Liver (tissue), 9 donors: ENCODE results near the gene AP3B1. TPM values are rescaled to one million over a fixed set of nuclear protein-coding genes. Genes with fewer than 3 reads are reported as not detected.

ENCODE experiments used
- DNase-seq: peaks from one replicate; pipeline ENCODE4 v3.0.0-alpha.2; 2017; ENCODE audit warnings: low spot score
- H3K27ac ChIP-seq, 2 donors: one replicate each; pipeline ENCODE4 v1.7.0; 2013; ENCODE audit warnings: inconsistent platforms in 2 of 2, low read length in 2 of 2, control low read depth in 1 of 2, low read depth in 1 of 2, mild to moderate bottlenecking in 1 of 2
- H3K27me3 ChIP-seq, 4 donors: one replicate each; pipeline versions ENCODE4 v1.6.1 to v1.7.0; 2013; ENCODE audit warnings: low read length in 3 of 4, inconsistent platforms in 1 of 4, mild to moderate bottlenecking in 1 of 4, moderate library complexity in 1 of 4; ENCODE audit not compliant: control insufficient read depth in 4 of 4, insufficient read depth in 4 of 4
- H3K36me3 ChIP-seq, 4 donors: one replicate each; pipeline versions ENCODE4 v1.6.1 to v1.7.0; 2013; ENCODE audit warnings: low read length in 3 of 4, mild to moderate bottlenecking in 3 of 4, low read depth in 1 of 4, moderate library complexity in 1 of 4; ENCODE audit not compliant: control insufficient read depth in 4 of 4, insufficient read depth in 3 of 4
- H3K4me1 ChIP-seq, 4 donors: one replicate each; pipeline versions ENCODE4 v1.6.1 to v1.7.0; 2013; ENCODE audit warnings: low read length in 3 of 4, mild to moderate bottlenecking in 3 of 4, moderate library complexity in 1 of 4; ENCODE audit not compliant: control insufficient read depth in 4 of 4, insufficient read depth in 4 of 4
- H3K4me3 ChIP-seq, 3 donors: one replicate each; pipeline versions ENCODE4 v1.6.1 to v1.7.0; 2013; ENCODE audit warnings: low read length in 3 of 3, control low read depth in 1 of 3, low read depth in 1 of 3, mild to moderate bottlenecking in 1 of 3
- H3K9ac ChIP-seq, 2 donors: one replicate each; pipeline ENCODE4 v1.7.0; 2013; ENCODE audit warnings: low read length in 2 of 2, mild to moderate bottlenecking in 2 of 2, moderate library complexity in 2 of 2, control low read depth in 1 of 2, low read depth in 1 of 2
- H3K9me3 ChIP-seq, 4 donors: one replicate each; pipeline versions ENCODE4 v1.6.1 to v1.7.0; 2013; ENCODE audit warnings: low read length in 3 of 4; ENCODE audit not compliant: control insufficient read depth in 4 of 4
- CTCF ChIP-seq: fragments of 150-350 bp; IDR thresholded peaks from 2 replicates; pipeline ENCODE4 v1.5.1; 2017; ENCODE audit warnings: improper control_type of control experiment, low read depth, low read length; ENCODE audit not compliant: missing input control
- EGR1 ChIP-seq, 2 donors: IDR thresholded peaks; 2 replicates each; pipeline ENCODE4 v1.6.1; 2016 to 2018; ENCODE audit warnings: antibody characterized with exemption in 2 of 2, low read depth in 2 of 2
- FOXA1 ChIP-seq: IDR thresholded peaks from 2 replicates; pipeline ENCODE4 v1.6.1; 2016; ENCODE audit warnings: antibody characterized with exemption
- FOXA2 ChIP-seq: IDR thresholded peaks from 2 replicates; pipeline ENCODE4 v1.6.1; 2016; ENCODE audit warnings: antibody characterized with exemption
- GABPA ChIP-seq, 2 donors: IDR thresholded peaks in 1 of 2; conservative IDR thresholded peaks in 1 of 2; 2 replicates each; pipeline ENCODE4 v1.6.1; 2016; ENCODE audit warnings: antibody characterized with exemption in 2 of 2, mild to moderate bottlenecking in 1 of 2, moderate library complexity in 1 of 2
- HNF4A ChIP-seq, 2 donors: conservative IDR thresholded peaks; 2 replicates each; pipeline ENCODE4 v1.6.1; 2016; ENCODE audit warnings: antibody characterized with exemption in 2 of 2, mild to moderate bottlenecking in 2 of 2
- HNF4G ChIP-seq: IDR thresholded peaks from 2 replicates; pipeline ENCODE4 v1.6.1; 2016; ENCODE audit warnings: antibody characterized with exemption
- JUND ChIP-seq, 2 donors: IDR thresholded peaks; 2 replicates each; pipeline ENCODE4 v1.6.1; 2016; ENCODE audit warnings: antibody characterized with exemption in 2 of 2
- MAX ChIP-seq: IDR thresholded peaks from 2 replicates; pipeline ENCODE4 v1.6.1; 2016; ENCODE audit warnings: antibody characterized with exemption
- NR2F2 ChIP-seq: IDR thresholded peaks from 2 replicates; pipeline ENCODE4 v1.6.1; 2016; ENCODE audit warnings: antibody characterized with exemption
- RAD21 ChIP-seq, 2 donors: IDR thresholded peaks; 2 replicates each; pipeline ENCODE4 v1.6.1; 2016; ENCODE audit warnings: antibody characterized with exemption in 2 of 2, mild to moderate bottlenecking in 2 of 2
- REST ChIP-seq: IDR thresholded peaks from 2 replicates; pipeline ENCODE4 v1.6.1; 2016; ENCODE audit warnings: antibody characterized with exemption, mild to moderate bottlenecking
- TAF1 ChIP-seq: conservative IDR thresholded peaks from 2 replicates; pipeline ENCODE4 v1.6.1; 2016; ENCODE audit warnings: antibody characterized with exemption, mild to moderate bottlenecking
- ZBTB33 ChIP-seq: IDR thresholded peaks from 2 replicates; pipeline ENCODE4 v1.6.1; 2016; ENCODE audit warnings: antibody characterized with exemption
- WGBS: extraction: QIAGEN DNeasy Blood & Tissue Kit; methylation state at CpG from one replicate; pipeline ENCODE4 v1.1.7; 2013; 5-methylcytosine and 5-hydroxymethylcytosine counted together
- polyA plus RNA-seq, 2 donors: library from polyadenylated mRNA; stranded (reverse) in 1 of 2; unstranded in 1 of 2; fragments of 200-250 nt in 1 of 2; fragments of >200 nt in 1 of 2; fragmentation: Nextera tagmentation in 1 of 2; extraction: Ambion mirVana in 1 of 2; gene quantifications; one replicate each; pipeline versions ENCODE4 v1.2.1 to v1.2.3, GENCODE V29; 2013 to 2015
- total RNA-seq, 2 donors: library from RNA; depleted of rRNA; stranded (reverse); fragments of >200 nt; gene quantifications; one replicate each; pipeline ENCODE4 v1.2.3, GENCODE V29; 2014
- donor health status: healthy.
- donor health status: healthy.
- donor health status: healthy.
- donor health status: healthy.
- donor health status: healthy.

AP3B1 gene
- total and polyA plus RNA-seq, 4 donors: 8.2 to 23.1 (median 14.4) TPM

GRCh38 chr5:78245136-78245535, 49.4 kb downstream of the AP3B1 start (continued):
- TF ChIP-seq REST (no peak), NR2F2 (no peak)

- no peaks in the 10 kb centered on the region for H3K4me1 ChIP-seq
- no peak for DNase-seq
- no peak overlapping the region for H3K9ac ChIP-seq
- no peak overlapping the region for H3K4me3 ChIP-seq
- no peaks in the 10 kb centered on the region for H3K27me3 ChIP-seq
- no peak overlapping the region for H3K27ac ChIP-seq
- TF ChIP-seq RAD21 (IDR thresholded peaks at IDR 0.05) (no peak), MAX (no peak), ZBTB33 (no peak), JUND (IDR thresholded peaks at IDR 0.05) (no peak), FOXA2 (no peak), EGR1 (IDR thresholded peaks at IDR 0.05; ENCODE audit: low read depth in 2 of 2) (no peak), TAF1 (no peak), HNF4A (conservative IDR thresholded peaks at IDR 0.05) (no peak), FOXA1 (no peak), HNF4G (no peak), REST (no peak)
- no peaks in the 10 kb centered on the region for H3K9me3 ChIP-seq
- peaks cover 0 to 6% (median 0%) of the 10 kb centered on the region in 4 donors for H3K36me3 ChIP-seq
Measured at GRCh38 chr5:78243639-78244038, 50.9 kb downstream of the AP3B1 start.

GRCh38 chr5:78243091-78243490, 51.4 kb downstream of the AP3B1 start:
- TF ChIP-seq REST (no peak), MAX (no peak), CTCF (no peak), RAD21 (IDR thresholded peaks at IDR 0.05) (no peak), GABPA (IDR thresholded peaks at IDR 0.05 in 1 of 2, conservative IDR thresholded peaks at IDR 0.05 in 1 of 2) (no peak)
- no peaks in the 10 kb centered on the region for H3K9me3 ChIP-seq
- WGBS: 92% methylated on average over 2 of the region's 2 CpGs

More at GRCh38 chr5:78243091-78243490, 51.4 kb downstream of the AP3B1 start:
- no peak overlapping the region for H3K27ac ChIP-seq
- no peak overlapping the region for H3K9ac ChIP-seq
- H3K4me3 ChIP-seq: no peak overlapping the region
- no peak for DNase-seq
- H3K36me3 ChIP-seq: peaks cover 0 to 6% (median 0%) of the 10 kb centered on the region in 4 donors
- H3K4me1 ChIP-seq: no peaks in the 10 kb centered on the region
- no peaks in the 10 kb centered on the region for H3K27me3 ChIP-seq
